GM21360 (cell line): ENCODE measurements around the gene MCAT.

Experiments used
- ATAC-seq: cut with Tn5 transposase; IDR thresholded peaks from one replicate; pipeline ENCODE4 v1.9.1; 2021; ENCODE audit warnings: mild to moderate bottlenecking, moderate library complexity; ENCODE audit not compliant: unreplicated experiment

Gene MCAT

GRCh38 chr22:43142880-43143562 is at the start of gene MCAT:
TSS of gene MCAT (minus strand) at chr22:43143398. CDS start at chr22:43143348, 50 bp downstream.
- peak; percentile 58 for ATAC-seq

GRCh38 chr22:43191831-43192230 is 48.6 kb upstream of the MCAT start:
- ATAC-seq: no peak

- ATAC-seq: no peak
Observed at GRCh38 chr22:43188829-43189545, 45.8 kb upstream of the MCAT start.

- ATAC-seq: peak; percentile 80
Observed at GRCh38 chr22:43187171-43188099, 44.2 kb upstream of the MCAT start.

GRCh38 chr22:43186272-43187170 is 43.3 kb upstream of the MCAT start, which contains the start of gene TTLL12:
TSS of gene TTLL12 (minus strand) at chr22:43187134. CDS start at chr22:43187069, 65 bp downstream.
- ATAC-seq: peak; percentile 41

- no peak for ATAC-seq
Observed at GRCh38 chr22:43185860-43186261, 42.7 kb upstream of the MCAT start.

- no peak for ATAC-seq
Observed at GRCh38 chr22:43183496-43184277, 40.5 kb upstream of the MCAT start.

GRCh38 chr22:43182726-43183125 is 39.5 kb upstream of the MCAT start:
- no peak for ATAC-seq

- no peak for ATAC-seq
Observed at GRCh38 chr22:43182118-43182517, 38.9 kb upstream of the MCAT start.

- no peak for ATAC-seq
Observed at GRCh38 chr22:43181321-43182076, 38.3 kb upstream of the MCAT start.

- no peak for ATAC-seq
Observed at GRCh38 chr22:43180670-43181069, 37.5 kb upstream of the MCAT start.

- no peak for ATAC-seq
Observed at GRCh38 chr22:43179911-43180195, 36.7 kb upstream of the MCAT start.

- ATAC-seq: no peak
Observed at GRCh38 chr22:43179146-43179910, 36.1 kb upstream of the MCAT start.

- ATAC-seq: no peak
Observed at GRCh38 chr22:43177479-43177878, 34.3 kb upstream of the MCAT start.

GRCh38 chr22:43176090-43176489 is 32.9 kb upstream of the MCAT start:
- no peak for ATAC-seq

- ATAC-seq: no peak
Observed at GRCh38 chr22:43174941-43175531, 31.8 kb upstream of the MCAT start.

- ATAC-seq: no peak
Observed at GRCh38 chr22:43173976-43174720, 30.9 kb upstream of the MCAT start.
